HG03565 (cell line): ENCODE data around the gene NRXN3.

ENCODE experiments used
- ATAC-seq: cut with Tn5 transposase; IDR thresholded peaks from one replicate; pipeline ENCODE4 v1.9.1; 2021; ENCODE audit warnings: mild to moderate bottlenecking, moderate library complexity; ENCODE audit not compliant: unreplicated experiment

The NRXN3 gene

GRCh38 chr14:79373451-79373850, 1203.3 kb downstream of the NRXN3 start:
- no peak for ATAC-seq

- ATAC-seq: no peak
Measured at GRCh38 chr14:79375356-79375755, 1205.2 kb downstream of the NRXN3 start.

- no peak for ATAC-seq
Measured at GRCh38 chr14:79376557-79376956, 1206.4 kb downstream of the NRXN3 start.

- ATAC-seq: no peak
Measured at GRCh38 chr14:79378020-79378419, 1207.8 kb downstream of the NRXN3 start.

GRCh38 chr14:79379266-79379665, 1209.1 kb downstream of the NRXN3 start:
- no peak for ATAC-seq

- ATAC-seq: no peak
Measured at GRCh38 chr14:79383031-79383430, 1212.9 kb downstream of the NRXN3 start.

GRCh38 chr14:79383475-79383874, 1213.3 kb downstream of the NRXN3 start:
- ATAC-seq: no peak

GRCh38 chr14:79395061-79395460, 1224.9 kb downstream of the NRXN3 start:
- no peak for ATAC-seq

GRCh38 chr14:79404874-79405511, 1234.8 kb downstream of the NRXN3 start:
- ATAC-seq: no peak

GRCh38 chr14:79405512-79405910, 1235.3 kb downstream of the NRXN3 start:
- no peak for ATAC-seq

- ATAC-seq: no peak
Measured at GRCh38 chr14:79407572-79407971, 1237.4 kb downstream of the NRXN3 start.

- no peak for ATAC-seq
Measured at GRCh38 chr14:79408696-79409095, 1238.5 kb downstream of the NRXN3 start.

GRCh38 chr14:79411403-79412174, 1241.4 kb downstream of the NRXN3 start:
- ATAC-seq: no peak

GRCh38 chr14:79412822-79413221, 1242.6 kb downstream of the NRXN3 start:
- no peak for ATAC-seq

- no peak for ATAC-seq
Measured at GRCh38 chr14:79413734-79414428, 1243.7 kb downstream of the NRXN3 start.

GRCh38 chr14:79415726-79416125, 1245.6 kb downstream of the NRXN3 start:
- no peak for ATAC-seq

GRCh38 chr14:79417961-79418360, 1247.8 kb downstream of the NRXN3 start:
- ATAC-seq: no peak

- no peak for ATAC-seq
Measured at GRCh38 chr14:79418649-79419415, 1248.7 kb downstream of the NRXN3 start.

GRCh38 chr14:79419571-79420327, 1249.6 kb downstream of the NRXN3 start:
- no peak for ATAC-seq

GRCh38 chr14:79420725-79421124, 1250.6 kb downstream of the NRXN3 start:
- ATAC-seq: no peak
